ENCODE results near the gene ARF4. TPM values are rescaled to one million over a fixed set of nuclear protein-coding genes. Genes with fewer than 3 reads are reported as not detected.

Gene ARF4
- total RNA-seq, 1 donor from 2014 or later: 156 TPM

DNA sequence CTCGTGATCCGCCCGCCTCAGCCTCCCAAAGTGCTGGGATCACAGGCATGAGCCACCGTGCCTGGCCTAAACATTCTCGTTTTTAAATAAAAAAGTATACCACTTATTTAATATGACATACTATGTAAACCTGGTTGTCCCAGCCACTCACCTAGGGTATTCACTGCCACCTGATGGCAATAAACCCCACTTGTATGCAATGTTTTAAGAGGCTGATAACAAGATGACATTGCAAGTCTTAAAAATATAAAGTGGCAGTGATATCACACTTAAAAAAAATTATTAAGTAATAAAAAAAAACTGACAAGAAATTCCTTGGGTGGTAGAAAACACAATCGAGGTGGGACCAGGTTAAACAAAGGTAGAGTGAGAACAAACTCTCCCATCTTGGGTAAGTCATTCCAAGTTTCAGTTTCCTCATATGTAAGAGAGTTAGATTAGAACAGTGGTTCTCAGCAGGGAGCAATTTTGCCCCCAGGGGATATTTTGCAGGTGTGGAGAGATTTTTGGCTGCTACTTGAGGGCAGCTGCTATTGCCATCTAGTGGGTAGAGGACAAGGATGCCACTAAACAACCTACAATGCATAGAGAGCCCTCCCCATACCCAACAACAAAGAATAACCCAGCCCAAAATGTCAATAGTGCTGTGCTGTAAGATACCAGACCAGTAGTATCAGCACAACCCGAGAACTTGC lies 14.5 kb downstream of the ARF4 start:
- DNase-seq (ENCODE audit: low spot score): no peak

- DNase-seq (ENCODE audit: low spot score): no peak
These were observed 19.3 kb downstream of the ARF4 start for GRCh38 chr3:57577801-57578200.

DNA sequence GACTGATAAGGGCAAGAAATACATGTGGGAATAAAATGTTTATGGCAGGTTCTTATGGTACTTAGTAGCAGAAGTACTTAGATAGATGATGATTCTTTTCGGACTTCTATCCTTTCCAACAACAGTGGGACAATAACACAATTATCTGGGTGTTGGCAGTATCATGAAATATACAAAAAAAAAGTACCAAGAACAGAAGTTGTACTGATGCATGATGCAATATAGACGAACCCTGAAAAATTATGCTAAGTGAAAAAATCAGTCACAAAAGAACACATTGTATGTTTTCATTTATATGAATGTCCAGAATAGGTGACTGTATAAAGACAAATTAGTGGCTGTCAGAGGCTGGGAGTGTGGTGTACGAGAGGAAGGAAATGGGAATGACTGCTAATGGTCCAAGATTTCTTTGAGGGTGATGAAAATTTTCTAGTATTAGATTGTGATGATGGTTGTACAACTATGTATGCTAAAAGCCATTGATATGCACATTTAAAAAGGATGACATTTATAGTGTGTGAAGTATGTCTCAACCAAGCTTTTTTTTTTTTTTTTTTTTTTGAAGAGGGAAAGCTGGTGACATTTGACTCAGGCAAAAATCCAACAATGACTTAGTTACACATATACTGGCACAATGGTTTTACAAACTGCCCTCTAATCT lies 21.0 kb downstream of the ARF4 start:
- no peak for DNase-seq (ENCODE audit: low spot score)

DNA sequence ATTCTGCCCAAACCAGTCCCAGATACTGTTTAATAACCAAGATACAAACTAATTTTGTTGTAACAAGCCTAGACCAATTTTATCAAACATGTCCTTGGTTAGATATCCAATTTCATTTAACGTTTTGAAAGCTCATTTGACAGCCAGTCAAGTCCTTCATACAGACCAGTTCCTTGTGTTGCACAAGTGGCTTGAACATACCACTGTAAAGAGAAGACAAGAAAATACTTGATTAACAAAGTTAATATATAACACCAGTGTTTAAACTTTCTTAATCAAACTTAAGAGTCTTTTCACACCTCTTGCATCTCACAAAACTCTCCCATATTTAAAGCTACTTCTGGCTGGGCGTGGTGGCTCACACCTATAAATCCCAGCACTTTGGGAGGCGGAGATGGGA lies 25.0 kb downstream of the ARF4 start:
- no peak for DNase-seq (ENCODE audit: low spot score)

DNA sequence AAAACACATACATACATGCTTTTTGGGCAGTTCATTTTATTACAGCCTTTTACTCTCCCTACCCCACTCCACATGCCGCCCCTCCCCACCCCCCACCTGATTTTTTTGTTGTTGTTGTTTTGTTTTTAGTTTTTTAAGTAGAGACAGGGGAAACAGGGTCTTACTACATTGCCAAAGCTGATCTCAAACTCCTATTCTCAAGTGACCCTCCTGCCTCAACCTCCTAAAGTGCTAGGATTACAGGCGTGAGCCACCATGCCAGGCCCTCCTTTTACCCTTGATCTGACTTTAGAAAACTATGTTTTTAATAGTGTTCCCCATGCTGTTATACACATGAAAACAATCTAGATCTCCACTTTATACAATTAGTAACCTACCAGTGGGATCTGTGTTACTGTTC lies 26.3 kb downstream of the ARF4 start:
- DNase-seq (ENCODE audit: low spot score): no peak

DNA sequence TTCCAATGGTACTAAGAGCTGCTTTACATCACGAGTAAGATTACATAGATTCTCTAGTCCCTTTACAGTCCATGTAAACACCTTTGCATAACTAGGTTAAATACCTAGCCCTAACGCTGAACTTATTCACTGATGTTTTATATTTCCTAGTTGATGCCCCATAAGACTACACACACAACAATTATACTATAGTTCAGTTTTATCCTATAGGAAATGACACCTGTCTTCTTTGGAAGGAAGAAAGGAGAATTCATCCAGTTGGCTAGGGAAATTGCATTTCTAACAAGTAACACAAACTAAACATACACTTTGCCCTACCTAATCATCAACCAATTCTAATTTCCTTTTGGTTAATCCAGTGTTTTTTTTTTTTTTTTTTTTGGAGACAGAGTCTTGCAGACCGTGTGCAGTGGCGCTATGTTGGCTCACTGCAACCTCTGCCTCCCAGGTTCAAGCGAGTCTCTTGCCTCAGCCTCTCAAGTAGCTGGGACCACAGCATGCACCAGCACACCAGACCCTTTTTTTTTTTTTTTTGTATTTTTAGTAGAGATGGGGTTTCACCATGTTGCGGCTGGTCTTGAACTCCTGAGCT lies 27.2 kb downstream of the ARF4 start:
- no peak for DNase-seq (ENCODE audit: low spot score)

- no peak for DNase-seq (ENCODE audit: low spot score)
These were observed 37.6 kb downstream of the ARF4 start for GRCh38 chr3:57559526-57559925.

DNA sequence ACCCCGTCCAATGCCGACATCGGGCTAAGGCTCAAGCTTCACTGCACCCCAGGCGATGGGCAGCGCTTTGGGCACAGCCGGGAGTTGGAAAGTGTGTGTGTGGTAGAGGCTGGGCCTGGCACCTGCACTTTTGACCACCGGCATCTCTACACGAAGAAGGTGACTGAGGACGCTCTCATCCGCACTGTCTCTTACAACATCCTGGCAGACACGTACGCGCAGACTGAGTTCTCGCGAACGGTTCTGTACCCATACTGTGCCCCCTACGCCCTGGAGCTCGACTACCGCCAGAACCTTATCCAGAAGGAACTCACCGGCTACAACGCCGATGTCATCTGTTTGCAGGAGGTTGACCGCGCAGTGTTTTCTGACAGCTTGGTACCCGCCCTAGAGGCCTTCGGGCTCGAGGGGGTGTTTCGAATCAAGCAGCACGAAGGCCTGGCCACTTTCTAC lies 40.0 kb downstream of the ARF4 start:
- no peak for DNase-seq (ENCODE audit: low spot score)

DNA sequence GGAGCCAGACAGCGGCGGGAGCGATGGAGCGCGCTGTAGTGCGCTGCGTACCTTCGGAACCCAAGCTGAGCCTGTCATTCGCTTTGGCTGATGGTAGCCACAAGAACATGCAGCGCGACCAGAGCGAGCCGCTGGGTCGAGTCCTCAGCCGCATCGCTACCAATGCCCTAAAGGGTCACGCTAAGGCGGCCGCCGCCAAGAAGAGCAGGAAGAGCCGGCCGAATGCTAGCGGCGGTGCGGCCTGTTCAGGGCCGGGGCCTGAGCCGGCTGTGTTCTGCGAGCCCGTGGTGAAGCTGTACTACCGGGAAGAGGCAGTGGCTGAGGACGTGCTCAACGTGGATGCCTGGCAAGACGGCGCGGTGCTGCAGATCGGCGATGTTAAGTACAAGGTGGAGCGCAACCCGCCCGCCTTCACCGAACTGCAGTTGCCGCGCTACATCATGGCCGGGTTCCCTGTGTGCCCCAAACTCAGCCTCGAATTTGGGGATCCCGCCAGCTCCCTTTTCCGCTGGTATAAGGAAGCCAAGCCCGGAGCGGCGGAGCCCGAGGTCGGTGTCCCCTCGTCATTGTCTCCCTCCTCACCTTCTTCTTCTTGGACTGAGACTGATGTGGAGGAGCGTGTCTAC lies 40.6 kb downstream of the ARF4 start:
- no peak for DNase-seq (ENCODE audit: low spot score)

DNA sequence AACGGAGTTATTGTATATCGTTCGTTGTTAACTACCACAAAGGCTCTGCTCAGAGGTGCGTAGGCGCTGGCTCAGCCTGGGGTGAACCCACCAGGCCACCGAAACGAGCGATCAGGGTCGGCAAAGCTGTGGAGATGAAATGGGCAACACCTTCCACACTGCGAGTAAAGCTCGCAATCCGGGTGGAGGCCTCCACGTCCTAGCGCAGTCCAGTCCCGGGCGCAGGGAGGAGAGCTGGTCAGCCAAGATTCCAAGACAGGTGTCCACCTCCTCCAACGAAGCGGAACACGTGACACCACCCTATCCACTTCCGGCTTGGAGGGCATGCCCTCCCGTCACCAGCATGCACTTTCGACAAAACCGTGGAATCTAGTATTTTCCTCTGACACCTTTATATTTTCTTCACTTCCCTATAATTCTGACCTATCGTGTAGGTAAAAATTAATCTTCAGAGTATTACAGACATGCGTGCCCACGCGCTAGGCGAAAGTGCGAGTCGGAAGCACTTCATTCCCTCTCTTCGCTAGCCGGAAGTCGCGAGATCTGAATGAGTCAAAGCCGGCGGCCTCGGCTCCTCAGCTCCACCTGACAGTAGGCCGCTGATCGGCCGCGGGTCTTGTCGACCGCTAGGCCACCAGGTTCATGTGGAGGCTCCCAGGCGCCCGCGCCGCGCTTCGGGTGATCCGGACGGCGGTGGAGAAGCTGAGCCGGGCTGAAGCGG lies 41.2 kb downstream of the ARF4 start, which contains the start of gene PDE12:
TSS of gene PDE12 (plus strand) at position 537 of the 721 bp plus-strand sequence. CDS start at position 643, 106 bp downstream.
- DNase-seq (ENCODE audit: low spot score): peak; percentile 95

GRCh38 chr3:57555306-57555705 lies 41.8 kb downstream of the ARF4 start:
- DNase-seq (ENCODE audit: low spot score): no peak

DNA sequence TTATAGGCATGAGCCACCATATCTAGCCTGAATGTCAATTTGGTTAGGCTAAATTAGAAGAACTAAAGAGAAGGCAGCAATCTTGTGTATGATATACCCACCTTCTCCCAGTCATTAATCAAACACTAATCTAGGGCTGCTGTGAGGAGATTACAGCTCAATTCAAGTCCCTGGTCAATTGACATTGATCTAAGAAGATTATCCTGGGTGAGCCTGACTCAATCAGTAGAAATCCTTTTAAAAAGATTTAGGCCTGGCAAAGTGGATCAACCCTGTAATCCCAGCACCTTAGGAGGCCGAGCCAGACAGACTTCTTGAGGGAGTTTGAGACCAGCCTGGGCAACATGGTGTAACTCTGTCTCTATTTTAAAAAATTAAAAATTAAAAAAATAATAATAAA lies 50.5 kb downstream of the ARF4 start:
- DNase-seq (ENCODE audit: low spot score): no peak

DNA sequence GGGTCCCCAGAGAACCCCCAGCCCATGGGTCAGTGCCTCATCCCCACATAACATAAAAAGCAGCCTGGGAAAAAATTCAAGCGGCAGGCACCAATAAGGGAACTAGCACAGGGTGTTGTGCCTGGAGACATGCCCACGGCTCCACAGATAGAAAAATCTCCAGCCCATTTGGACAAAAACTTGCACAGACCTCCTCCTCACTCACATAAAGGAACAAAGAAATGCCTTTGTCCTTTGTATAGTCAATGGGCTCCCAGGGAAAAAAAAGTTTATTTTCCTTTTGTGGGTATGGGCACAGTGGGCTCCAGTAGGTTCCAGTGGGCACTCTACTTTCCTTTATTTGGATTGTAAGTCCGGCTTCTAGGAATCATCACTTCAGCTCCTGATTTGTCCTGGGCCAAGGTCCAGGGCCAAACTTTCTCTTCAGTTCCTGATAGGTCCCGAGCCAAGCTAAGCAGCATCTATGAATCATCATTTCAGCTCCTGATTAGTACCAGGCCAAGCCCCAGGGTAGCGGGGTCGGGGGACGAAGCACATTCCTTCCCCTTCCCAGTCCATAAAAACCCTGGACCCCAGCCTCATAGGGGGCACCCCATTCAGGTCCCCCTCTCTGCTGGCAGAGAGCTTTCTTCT lies 51.4 kb downstream of the ARF4 start:
- no peak for DNase-seq (ENCODE audit: low spot score)

DNA sequence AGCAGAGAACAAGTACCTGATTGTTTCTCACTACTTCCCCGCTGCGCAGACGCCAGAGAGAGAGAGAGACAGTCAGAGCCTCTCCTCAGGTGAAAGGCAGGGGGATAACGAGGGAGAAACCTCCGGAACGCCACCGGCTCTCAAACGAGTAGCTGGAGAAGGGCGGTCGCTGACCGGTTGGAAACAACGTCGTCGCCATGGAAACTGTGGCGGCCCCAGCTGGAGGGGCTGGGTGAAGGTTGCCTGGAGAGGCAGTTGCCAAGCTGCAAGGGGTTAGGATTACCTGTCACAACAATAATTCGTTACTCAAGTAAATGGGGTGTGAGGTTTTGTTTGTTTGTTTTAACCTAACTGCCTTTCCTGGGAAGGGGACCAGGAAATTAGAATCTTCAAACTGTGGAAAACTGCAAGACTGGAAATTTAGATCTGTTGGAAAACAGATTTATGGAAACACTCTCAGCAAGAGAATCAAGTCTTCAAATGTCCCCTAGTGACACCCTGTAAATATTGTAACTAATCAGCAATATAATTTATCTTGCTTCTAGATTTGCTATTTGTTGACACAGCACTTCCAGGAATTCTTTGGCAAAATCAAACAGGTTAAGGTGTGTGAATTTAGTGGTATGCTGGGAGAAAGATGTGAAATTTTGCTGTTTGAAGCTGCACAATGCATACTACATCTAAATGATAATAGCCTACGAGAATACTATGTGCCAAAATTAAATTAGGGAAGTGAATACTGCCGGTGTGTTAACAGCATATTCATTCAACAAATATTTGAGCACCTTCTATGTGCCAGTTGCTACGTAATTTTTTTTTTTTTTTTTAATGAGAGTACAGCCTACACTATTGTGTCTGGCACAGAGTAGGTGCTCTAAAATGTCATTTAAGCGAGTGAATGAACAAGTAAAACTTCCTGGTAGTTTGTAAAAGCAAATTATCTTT lies 52.7 kb downstream of the ARF4 start, which contains the start of gene DNAH12:
TSS of gene DNAH12 (minus strand) at position 164 of the 945 bp plus-strand sequence. CDS start 1,474 bp downstream, outside the sequence.
- no peak for DNase-seq (ENCODE audit: low spot score)

- DNase-seq (ENCODE audit: low spot score): no peak
These were observed 58.7 kb downstream of the ARF4 start for GRCh38 chr3:57538465-57538864.

- DNase-seq (ENCODE audit: low spot score): no peak
These were observed 67.0 kb downstream of the ARF4 start for GRCh38 chr3:57530071-57530608.

Measured in mesenteric fat pad (tissue), 1 donor.